Upper lobe of right lung (tissue), 1 donor: ENCODE measurements around the gene ABCB9. TPM values are rescaled to one million over a fixed set of nuclear protein-coding genes. Genes with fewer than 3 reads are reported as not detected.

Experiments used
- ATAC-seq: fragments of 200-7000 bp; cut with Tn5 transposase; one replicate; pipeline ENCODE4 v1.9.1; 2020; ENCODE audit warnings: mild to moderate bottlenecking, moderate library complexity
- DNase-seq: peaks from one replicate; pipeline ENCODE4 v3.0.0-alpha.2; 2020
- H3K27ac ChIP-seq: fragments of 200-600 bp; one replicate; pipeline ENCODE4 v1.8.0; 2022
- H3K27me3 ChIP-seq: fragments of 200-600 bp; one replicate; pipeline ENCODE4 v1.8.0; 2022; ENCODE audit warnings: mild to moderate bottlenecking
- H3K36me3 ChIP-seq: fragments of 200-600 bp; one replicate; pipeline ENCODE4 v1.8.0; 2022
- H3K4me1 ChIP-seq: fragments of 200-600 bp; one replicate; pipeline ENCODE4 v1.8.0; 2022
- H3K4me3 ChIP-seq: fragments of 200-600 bp; one replicate; pipeline ENCODE4 v1.8.0; 2022; ENCODE audit warnings: mild to moderate bottlenecking
- H3K9me3 ChIP-seq: fragments of 200-600 bp; one replicate; pipeline ENCODE4 v1.8.0; 2022
- CTCF ChIP-seq: fragments of 200-600 bp; IDR thresholded peaks from one replicate; pipeline ENCODE4 v1.8.0; 2022; ENCODE audit warnings: antibody characterized with exemption
- intact Hi-C: fragments of 100-400 bp; cut with DNase I; formaldehyde crosslinking; loops from one replicate; pipeline ENCODE4 v1.11.0; 2022
- total RNA-seq: library from RNA; stranded (reverse); fragmentation: NEBNext Ultra II Directional; extraction: Animal tissue kit (Norgen Biotek cat#: 25700); gene quantifications from one replicate; pipeline ENCODE4 v1.2.1, GENCODE V29; 2021
- donor health status: DM: no; HTN: yes; CAD: no; lungs with severe emphysema.

ABCB9 gene
- total RNA-seq, 1 donor from 2014 or later, result 5.2 TPM

GRCh38 chr12:123000578-123000977 is 34.3 kb upstream of the ABCB9 start:
- H3K4me3 ChIP-seq, result no peak overlapping the region
- intact Hi-C loops, result no loop called here
- H3K9me3 ChIP-seq, result no peaks in the 10 kb centered on the region
- H3K27me3 ChIP-seq, result no peaks in the 10 kb centered on the region
- DNase-seq (no peak), ATAC-seq (no peak)
- peaks cover 6% of the 10 kb centered on the region for H3K36me3 ChIP-seq
- no peak overlapping the region for H3K27ac ChIP-seq
- H3K4me1 ChIP-seq, result no peaks in the 10 kb centered on the region
- no peak for TF ChIP-seq CTCF

- intact Hi-C loops, result no loop called here
- no peak for TF ChIP-seq CTCF
- Histone ChIP-seq H3K4me1 (no peaks in the 10 kb centered on the region), H3K36me3 (peaks cover 6% of the 10 kb centered on the region), H3K4me3 (no peak overlapping the region), H3K27me3 (no peaks in the 10 kb centered on the region), H3K9me3 (no peaks in the 10 kb centered on the region), H3K27ac (no peak overlapping the region)
- no peak for DNase-seq
- no peak for ATAC-seq
These were observed 33.7 kb upstream of the ABCB9 start for GRCh38 chr12:122999986-123000420.

GRCh38 chr12:122999196-122999946 is 33.1 kb upstream of the ABCB9 start:
- no peak for TF ChIP-seq CTCF
- Histone ChIP-seq H3K4me3 (no peak overlapping the region), H3K27me3 (no peaks in the 10 kb centered on the region), H3K36me3 (peaks cover 6% of the 10 kb centered on the region), H3K9me3 (no peaks in the 10 kb centered on the region), H3K4me1 (no peaks in the 10 kb centered on the region), H3K27ac (no peak overlapping the region)
- no peak for DNase-seq
- ATAC-seq, result no peak
- intact Hi-C loops, result no loop called here

GRCh38 chr12:122998316-122998715 is 32.1 kb upstream of the ABCB9 start:
- intact Hi-C loops, result no loop called here
- peaks cover 6% of the 10 kb centered on the region for H3K36me3 ChIP-seq
- no peaks in the 10 kb centered on the region for H3K27me3 ChIP-seq
- H3K4me1 ChIP-seq, result no peaks in the 10 kb centered on the region
- no peak for TF ChIP-seq CTCF
- no peak overlapping the region for H3K4me3 ChIP-seq
- H3K27ac ChIP-seq, result no peak overlapping the region
- ATAC-seq (no peak), DNase-seq (no peak)
- no peaks in the 10 kb centered on the region for H3K9me3 ChIP-seq

GRCh38 chr12:122997343-122998250 is 31.3 kb upstream of the ABCB9 start:
- no peak for ATAC-seq
- intact Hi-C loops, result no loop called here
- no peak overlapping the region for H3K27ac ChIP-seq
- H3K27me3 ChIP-seq, result no peaks in the 10 kb centered on the region
- no peaks in the 10 kb centered on the region for H3K4me1 ChIP-seq
- no peak for TF ChIP-seq CTCF
- H3K9me3 ChIP-seq, result no peaks in the 10 kb centered on the region
- H3K4me3 ChIP-seq, result no peak overlapping the region
- H3K36me3 ChIP-seq, result peaks cover 6% of the 10 kb centered on the region
- DNase-seq, result no peak
